ENCODE results near the gene INAFM2. TPM values are rescaled to one million over a fixed set of nuclear protein-coding genes. Genes with fewer than 3 reads are reported as not detected.

The INAFM2 gene
- total RNA-seq, 2 experiments from 2014 or later, result 6.8 to 7.0 TPM

DNA sequence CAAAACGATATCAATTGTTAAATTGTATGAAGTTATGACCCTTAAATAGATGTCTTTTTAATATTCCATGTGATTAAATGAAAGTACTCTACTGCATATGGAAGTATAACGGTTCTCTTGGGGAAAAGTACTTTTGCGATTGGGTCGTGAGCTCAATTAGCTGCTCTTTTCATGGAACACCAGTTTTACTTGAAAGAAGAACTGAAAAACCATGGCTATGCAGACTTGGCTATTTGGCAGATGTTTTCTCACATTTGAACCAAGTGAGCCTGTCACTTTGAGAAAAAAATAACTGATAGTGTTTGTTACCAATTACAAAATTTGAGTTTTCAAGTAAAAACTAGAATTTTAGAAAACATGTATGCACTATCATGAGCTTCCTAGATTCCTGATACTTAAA is 5.9 kb upstream of the INAFM2 start:
- no peak overlapping the region for H3K27ac ChIP-seq (ENCODE audit: low read depth in 1 of 2, low read length in 2 of 2)
- no peak overlapping the region for H3K4me3 ChIP-seq (ENCODE audit: low read length)
- H3K27me3 ChIP-seq (ENCODE audit: control insufficient read depth in 1 of 2, insufficient read depth in 2 of 2, low read length in 2 of 2), result no peaks in the 10 kb centered on the region
- H3K9me3 ChIP-seq (ENCODE audit: control insufficient read depth in 1 of 2, insufficient read depth in 1 of 2, low read length in 2 of 2), result no peaks in the 10 kb centered on the region
- Mint-ChIP-seq H3K36me3 (ENCODE audit: low read depth) (no peaks in the 10 kb centered on the region), H3K4me1 (ENCODE audit: low read depth) (peaks cover 27% of the 10 kb centered on the region), H3K4me3 (no peak overlapping the region), H3K27me3 (no peaks in the 10 kb centered on the region), H3K9me3 (no peaks in the 10 kb centered on the region), H3K27ac (no peak overlapping the region)
- intact Hi-C loops (cut with DNase I, micrococcal nuclease), result no loop called here
- H3K4me1 ChIP-seq (ENCODE audit: insufficient read depth, low read length), result peaks cover 31% of the 10 kb centered on the region
- TF ChIP-seq, protein P1, sequence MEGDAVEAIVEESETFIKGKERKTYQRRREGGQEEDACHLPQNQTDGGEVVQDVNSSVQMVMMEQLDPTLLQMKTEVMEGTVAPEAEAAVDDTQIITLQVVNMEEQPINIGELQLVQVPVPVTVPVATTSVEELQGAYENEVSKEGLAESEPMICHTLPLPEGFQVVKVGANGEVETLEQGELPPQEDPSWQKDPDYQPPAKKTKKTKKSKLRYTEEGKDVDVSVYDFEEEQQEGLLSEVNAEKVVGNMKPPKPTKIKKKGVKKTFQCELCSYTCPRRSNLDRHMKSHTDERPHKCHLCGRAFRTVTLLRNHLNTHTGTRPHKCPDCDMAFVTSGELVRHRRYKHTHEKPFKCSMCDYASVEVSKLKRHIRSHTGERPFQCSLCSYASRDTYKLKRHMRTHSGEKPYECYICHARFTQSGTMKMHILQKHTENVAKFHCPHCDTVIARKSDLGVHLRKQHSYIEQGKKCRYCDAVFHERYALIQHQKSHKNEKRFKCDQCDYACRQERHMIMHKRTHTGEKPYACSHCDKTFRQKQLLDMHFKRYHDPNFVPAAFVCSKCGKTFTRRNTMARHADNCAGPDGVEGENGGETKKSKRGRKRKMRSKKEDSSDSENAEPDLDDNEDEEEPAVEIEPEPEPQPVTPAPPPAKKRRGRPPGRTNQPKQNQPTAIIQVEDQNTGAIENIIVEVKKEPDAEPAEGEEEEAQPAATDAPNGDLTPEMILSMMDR (IDR thresholded peaks at IDR 0.05), result no peak
- H3K36me3 ChIP-seq (ENCODE audit: insufficient read depth, low read length), result no peaks in the 10 kb centered on the region
- ChIA-PET CTCF (interaction anchor here (1.0 to 3.5 kb wide), 3 partner anchors 10 to 38 kb away, joined by 3 to 14 read pairs (median 8); partner anchors contain the start of gene PLCB2), POLR2A (interaction anchor here (0.7 to 1.3 kb wide), 2 partner anchors 9 to 10 kb away, joined by 3 to 4 read pairs; no protein-coding TSS in a partner anchor)
- DNase-seq, result no peak
- no peak for ATAC-seq (ENCODE audit: poor library complexity)

- Mint-ChIP-seq H3K27me3 (no peaks in the 10 kb centered on the region), H3K27ac (no peak overlapping the region), H3K4me1 (ENCODE audit: low read depth) (peaks cover 29% of the 10 kb centered on the region), H3K9me3 (no peaks in the 10 kb centered on the region), H3K4me3 (no peak overlapping the region), H3K36me3 (ENCODE audit: low read depth) (no peaks in the 10 kb centered on the region)
- CTCF ChIA-PET, result interaction anchor here (0.6 to 5.1 kb wide), 9 partner anchors 9 to 41 kb away, joined by 3 to 55 read pairs (median 4); partner anchors contain the start of gene PLCB2
- H3K9me3 ChIP-seq (ENCODE audit: control insufficient read depth in 1 of 2, insufficient read depth in 1 of 2, low read length in 2 of 2), result no peaks in the 10 kb centered on the region
- no peak overlapping the region for H3K4me3 ChIP-seq (ENCODE audit: low read length)
- no peaks in the 10 kb centered on the region for H3K27me3 ChIP-seq (ENCODE audit: control insufficient read depth in 1 of 2, insufficient read depth in 2 of 2, low read length in 2 of 2)
- no peak overlapping the region for H3K27ac ChIP-seq (ENCODE audit: low read depth in 1 of 2, low read length in 2 of 2)
- DNase-seq, result no peak
- H3K4me1 ChIP-seq (ENCODE audit: insufficient read depth, low read length), result peaks cover 29% of the 10 kb centered on the region
- ATAC-seq (ENCODE audit: poor library complexity), result no peak
- no peaks in the 10 kb centered on the region for H3K36me3 ChIP-seq (ENCODE audit: insufficient read depth, low read length)
- POLR2A ChIA-PET, result interaction anchor here (3.8 kb wide), 1 partner anchor 12 kb away, joined by 65 read pairs; the partner anchor contains the start of gene PLCB2
- intact Hi-C loops (cut with DNase I, micrococcal nuclease), result loop anchor here (5.0 to 10.0 kb wide), 3 partner anchors 38 to 912 kb away; partner anchors contain the start of genes ANKRD63 (in 1 of the 2), CHP1 (in 1 of the 2), EXD1 (in 1 of the 2) and FSIP1 (in 1 of the 2)
- TF ChIP-seq, protein P1 (IDR thresholded peaks at IDR 0.05), result no peak
These were observed 3.1 kb upstream of the INAFM2 start for GRCh38 chr15:40320409-40320808.

GRCh38 chr15:40320931-40321371 is 2.5 kb upstream of the INAFM2 start:
- DNase-seq, result peak in 10 of 14 experiments; percentile 31 to 83 (median 51)
- CTCF ChIA-PET, result interaction anchor here (0.6 to 5.1 kb wide), 9 partner anchors 8 to 42 kb away, joined by 3 to 55 read pairs (median 4); partner anchors contain the start of gene PLCB2
- H3K4me3 Mint-ChIP-seq, result peak overlapping the region; percentile 76

More at GRCh38 chr15:40320931-40321371, 2.5 kb upstream of the INAFM2 start:
- H3K9me3 ChIP-seq (ENCODE audit: control insufficient read depth in 1 of 2, insufficient read depth in 1 of 2, low read length in 2 of 2), result no peaks in the 10 kb centered on the region
- Mint-ChIP-seq H3K9me3 (no peaks in the 10 kb centered on the region), H3K36me3 (ENCODE audit: low read depth) (no peaks in the 10 kb centered on the region), H3K27ac (peak overlapping the region; percentile 37), H3K27me3 (no peaks in the 10 kb centered on the region), H3K4me1 (ENCODE audit: low read depth) (peaks cover 35% of the 10 kb centered on the region)
- no peaks in the 10 kb centered on the region for H3K36me3 ChIP-seq (ENCODE audit: insufficient read depth, low read length)
- TF ChIP-seq, protein P1 (IDR thresholded peaks at IDR 0.05), result peak; percentile 91
- H3K4me3 ChIP-seq (ENCODE audit: low read length), result no peak overlapping the region
- H3K27me3 ChIP-seq (ENCODE audit: control insufficient read depth in 1 of 2, insufficient read depth in 2 of 2, low read length in 2 of 2), result no peaks in the 10 kb centered on the region
- peaks cover 32% of the 10 kb centered on the region for H3K4me1 ChIP-seq (ENCODE audit: insufficient read depth, low read length)
- intact Hi-C loops (cut with DNase I, micrococcal nuclease), result loop anchor here (1.0 to 10.0 kb wide), 4 partner anchors 17 to 911 kb away; partner anchors contain the start of genes ANKRD63 (in 1 of the 2), CHP1 (in 1 of the 2), EXD1 (in 1 of the 2) and FSIP1 (in 1 of the 2)
- ATAC-seq (ENCODE audit: poor library complexity), result peak; percentile 36
- POLR2A ChIA-PET, result interaction anchor here (1.2 to 3.8 kb wide), 2 partner anchors 13 to 17 kb away, joined by 7 to 65 read pairs; partner anchors contain the start of gene PLCB2
- H3K27ac ChIP-seq (ENCODE audit: low read depth in 1 of 2, low read length in 2 of 2), result no peak overlapping the region
